ENCODE results near the gene FBXO22. TPM values are rescaled to one million over a fixed set of nuclear protein-coding genes. Genes with fewer than 3 reads are reported as not detected.
"Not testable (repeated sequence)": the region's sequence is repeated elsewhere in the genome, so short reads cannot be mapped to it uniquely, and the experiment has no call there.

The FBXO22 gene
- total RNA-seq, 6 experiments from 2014 or later = 17.3 to 26.6 (median 20.0) TPM

DNA sequence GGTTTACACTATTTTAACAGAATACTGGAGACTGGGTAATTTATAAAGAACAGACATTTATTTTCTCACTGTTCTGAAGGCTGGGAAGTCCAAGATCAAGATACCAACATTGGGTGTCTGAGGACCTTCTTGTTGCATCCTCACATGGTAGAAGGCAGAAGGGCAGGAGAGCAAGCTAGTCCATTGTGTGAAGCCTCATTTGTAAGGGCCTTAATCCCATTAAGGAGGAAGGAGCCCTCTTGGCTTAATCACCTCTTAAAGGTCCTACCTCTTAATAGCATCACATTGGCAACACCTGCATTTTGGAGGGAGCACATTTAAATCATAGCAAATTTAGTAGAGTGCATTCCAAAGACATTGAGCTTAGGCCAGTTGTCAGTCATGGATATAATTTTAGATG lies 34.2 kb upstream of the FBXO22 start:
- H3K4me3 ChIP-seq = no peak overlapping the region
- no peak for DNase-seq
- H3K36me3 ChIP-seq = no peaks in the 10 kb centered on the region
- no peak overlapping the region for H3K27ac ChIP-seq
- intact Hi-C loops (cut with DNase I) = no loop called here
- H3K9me3 ChIP-seq = no peaks in the 10 kb centered on the region
- TF ChIP-seq, protein P1, sequence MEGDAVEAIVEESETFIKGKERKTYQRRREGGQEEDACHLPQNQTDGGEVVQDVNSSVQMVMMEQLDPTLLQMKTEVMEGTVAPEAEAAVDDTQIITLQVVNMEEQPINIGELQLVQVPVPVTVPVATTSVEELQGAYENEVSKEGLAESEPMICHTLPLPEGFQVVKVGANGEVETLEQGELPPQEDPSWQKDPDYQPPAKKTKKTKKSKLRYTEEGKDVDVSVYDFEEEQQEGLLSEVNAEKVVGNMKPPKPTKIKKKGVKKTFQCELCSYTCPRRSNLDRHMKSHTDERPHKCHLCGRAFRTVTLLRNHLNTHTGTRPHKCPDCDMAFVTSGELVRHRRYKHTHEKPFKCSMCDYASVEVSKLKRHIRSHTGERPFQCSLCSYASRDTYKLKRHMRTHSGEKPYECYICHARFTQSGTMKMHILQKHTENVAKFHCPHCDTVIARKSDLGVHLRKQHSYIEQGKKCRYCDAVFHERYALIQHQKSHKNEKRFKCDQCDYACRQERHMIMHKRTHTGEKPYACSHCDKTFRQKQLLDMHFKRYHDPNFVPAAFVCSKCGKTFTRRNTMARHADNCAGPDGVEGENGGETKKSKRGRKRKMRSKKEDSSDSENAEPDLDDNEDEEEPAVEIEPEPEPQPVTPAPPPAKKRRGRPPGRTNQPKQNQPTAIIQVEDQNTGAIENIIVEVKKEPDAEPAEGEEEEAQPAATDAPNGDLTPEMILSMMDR (IDR thresholded peaks at IDR 0.05) = no peak
- TF ChIP-seq POLR2A (IDR thresholded peaks at IDR 0.05) = no peak
- no peaks in the 10 kb centered on the region for H3K27me3 ChIP-seq
- ATAC-seq = no peak
- H3K4me1 ChIP-seq = no peaks in the 10 kb centered on the region

DNA sequence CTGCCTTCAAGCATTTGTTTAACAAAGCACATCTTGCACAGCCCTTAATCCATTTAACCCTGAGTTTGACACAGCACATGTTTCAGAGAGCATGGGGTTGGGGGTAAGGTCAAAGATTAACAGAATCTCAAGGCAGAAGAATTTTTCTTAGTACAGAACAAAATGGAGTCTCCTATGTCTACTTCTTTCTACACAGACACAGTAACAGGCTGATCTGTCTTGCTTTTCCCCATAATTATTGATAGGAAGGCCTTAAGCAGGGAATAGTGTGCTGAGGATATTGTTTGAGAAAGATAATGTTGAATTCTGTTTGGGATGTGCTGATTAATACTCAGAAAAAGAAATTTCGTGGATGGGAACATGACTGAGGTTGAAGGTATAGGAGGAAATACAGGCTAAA lies 32.1 kb upstream of the FBXO22 start:
- intact Hi-C loops (cut with DNase I); H3K4me3 ChIP-seq; ATAC-seq; DNase-seq; H3K4me1 ChIP-seq; H3K27me3 ChIP-seq; H3K27ac ChIP-seq; H3K9me3 ChIP-seq; H3K36me3 ChIP-seq: not testable (repeated sequence)
- 75% methylated on average over 1 of the region's 1 CpG for WGBS (ENCODE audit: insufficient coverage, low coverage, low lambda C conversion rate, missing lambda C conversion rate)

DNA sequence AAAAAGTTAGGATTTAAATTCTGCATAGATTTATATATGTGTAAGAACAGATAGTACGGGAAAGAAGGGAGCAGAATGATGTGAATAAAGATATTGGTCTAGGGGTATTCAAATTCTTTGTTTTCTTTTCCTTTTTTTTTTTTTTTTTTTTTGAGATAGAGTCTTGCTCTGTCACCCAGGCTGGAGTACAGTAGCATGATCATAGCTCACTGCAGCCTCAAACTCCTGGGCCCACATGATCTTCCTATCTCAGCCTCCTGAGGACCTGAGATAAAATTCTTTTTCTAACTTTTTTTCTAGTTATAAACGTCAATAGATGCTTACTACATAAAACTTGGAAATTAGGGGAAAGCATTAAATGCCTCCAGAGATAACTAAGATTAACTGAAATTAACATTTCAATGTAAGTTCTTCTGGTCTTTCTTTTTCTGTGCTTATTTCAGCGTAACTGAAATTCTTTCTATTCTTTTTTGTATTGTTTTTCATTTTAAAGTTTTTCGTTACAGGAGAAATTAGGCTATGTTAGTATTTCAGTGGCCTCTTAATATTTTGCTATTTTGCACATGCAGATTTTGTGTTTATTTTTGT lies 31.2 kb upstream of the FBXO22 start:
- WGBS (ENCODE audit: insufficient coverage, low coverage, low lambda C conversion rate, missing lambda C conversion rate) = 79% methylated on average over 4 of the region's 4 CpGs
- Histone ChIP-seq H3K4me3 (no peak overlapping the region), H3K9me3 (no peaks in the 10 kb centered on the region), H3K4me1 (no peaks in the 10 kb centered on the region), H3K27me3 (no peaks in the 10 kb centered on the region), H3K36me3 (no peaks in the 10 kb centered on the region), H3K27ac (no peak overlapping the region)
- ATAC-seq = no peak
- intact Hi-C loops (cut with DNase I) = no loop called here
- TF ChIP-seq POLR2A (IDR thresholded peaks at IDR 0.05) = no peak
- TF ChIP-seq, protein P1 (IDR thresholded peaks at IDR 0.05) = no peak
- no peak for DNase-seq

DNA sequence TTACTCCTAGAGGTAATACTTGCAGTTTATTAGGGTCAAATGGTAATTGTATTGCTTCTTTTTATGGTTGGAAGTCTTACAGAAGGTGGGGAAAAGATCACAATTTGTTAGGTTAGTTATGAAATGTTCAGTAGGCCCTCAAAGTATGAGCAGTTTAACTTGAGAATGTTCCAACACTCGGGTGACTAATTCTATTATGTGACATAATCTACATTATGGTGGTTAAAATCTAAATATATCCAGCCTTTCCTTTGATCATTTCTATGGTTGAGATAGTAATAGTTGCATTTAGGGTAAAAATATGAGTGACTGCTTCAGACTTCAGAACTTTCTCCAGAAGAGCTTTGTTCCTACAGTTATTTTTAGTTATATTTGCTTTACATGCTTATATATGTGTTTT lies 19.6 kb upstream of the FBXO22 start:
- no peak for ATAC-seq
- no peaks in the 10 kb centered on the region for H3K36me3 ChIP-seq
- no peak for DNase-seq
- TF ChIP-seq, protein P1 (IDR thresholded peaks at IDR 0.05) = no peak
- TF ChIP-seq POLR2A (IDR thresholded peaks at IDR 0.05) = no peak
- no peak overlapping the region for H3K27ac ChIP-seq
- intact Hi-C loops (cut with DNase I) = no loop called here
- H3K4me3 ChIP-seq = no peak overlapping the region
- H3K9me3 ChIP-seq = no peaks in the 10 kb centered on the region
- 89% methylated on average over 1 of the region's 1 CpG for WGBS (ENCODE audit: insufficient coverage, low coverage, low lambda C conversion rate, missing lambda C conversion rate)
- no peaks in the 10 kb centered on the region for H3K27me3 ChIP-seq
- peaks cover 0 to 8% (median 0%) of the 10 kb centered on the region in 4 donors for H3K4me1 ChIP-seq

DNA sequence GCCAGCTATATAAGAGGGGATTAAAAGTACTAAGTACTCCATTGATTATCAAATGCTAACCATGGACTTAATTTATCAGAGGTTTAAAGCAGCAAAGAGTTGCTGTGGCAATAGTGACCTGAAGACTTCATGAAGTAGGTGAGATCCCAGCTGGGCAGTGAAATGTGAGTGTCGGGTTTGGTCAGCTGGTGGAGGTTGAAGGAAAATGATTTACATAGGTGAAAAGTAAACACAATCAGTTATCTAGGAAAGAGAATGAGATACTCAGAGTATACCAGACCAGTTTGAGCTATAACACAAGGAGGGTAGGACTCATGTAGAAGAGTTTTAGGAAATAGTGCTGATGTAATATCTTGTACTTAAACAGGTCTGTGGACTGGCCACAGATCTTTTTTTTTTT lies 16.5 kb upstream of the FBXO22 start:
- intact Hi-C loops (cut with DNase I) = no loop called here
- DNase-seq = no peak
- WGBS (ENCODE audit: insufficient coverage, low coverage, low lambda C conversion rate, missing lambda C conversion rate) = 71% methylated on average over 1 of the region's 1 CpG

More for the DNA sequence above, 16.5 kb upstream of the FBXO22 start:
- no peak overlapping the region for H3K27ac ChIP-seq
- H3K9me3 ChIP-seq = no peaks in the 10 kb centered on the region
- no peaks in the 10 kb centered on the region for H3K36me3 ChIP-seq
- TF ChIP-seq, protein P1 (IDR thresholded peaks at IDR 0.05) = no peak
- no peak for TF ChIP-seq POLR2A (IDR thresholded peaks at IDR 0.05)
- H3K4me1 ChIP-seq = peaks cover 0 to 8% (median 0%) of the 10 kb centered on the region in 4 donors
- H3K27me3 ChIP-seq = no peaks in the 10 kb centered on the region
- ATAC-seq = no peak
- no peak overlapping the region for H3K4me3 ChIP-seq
